ENCODE measurements around the gene ADGRG3. TPM values are rescaled to one million over a fixed set of nuclear protein-coding genes. Genes with fewer than 3 reads are reported as not detected.

Gene ADGRG3
- total and polyA plus RNA-seq, 2 experiments from 2014 or later: not detected

DNA sequence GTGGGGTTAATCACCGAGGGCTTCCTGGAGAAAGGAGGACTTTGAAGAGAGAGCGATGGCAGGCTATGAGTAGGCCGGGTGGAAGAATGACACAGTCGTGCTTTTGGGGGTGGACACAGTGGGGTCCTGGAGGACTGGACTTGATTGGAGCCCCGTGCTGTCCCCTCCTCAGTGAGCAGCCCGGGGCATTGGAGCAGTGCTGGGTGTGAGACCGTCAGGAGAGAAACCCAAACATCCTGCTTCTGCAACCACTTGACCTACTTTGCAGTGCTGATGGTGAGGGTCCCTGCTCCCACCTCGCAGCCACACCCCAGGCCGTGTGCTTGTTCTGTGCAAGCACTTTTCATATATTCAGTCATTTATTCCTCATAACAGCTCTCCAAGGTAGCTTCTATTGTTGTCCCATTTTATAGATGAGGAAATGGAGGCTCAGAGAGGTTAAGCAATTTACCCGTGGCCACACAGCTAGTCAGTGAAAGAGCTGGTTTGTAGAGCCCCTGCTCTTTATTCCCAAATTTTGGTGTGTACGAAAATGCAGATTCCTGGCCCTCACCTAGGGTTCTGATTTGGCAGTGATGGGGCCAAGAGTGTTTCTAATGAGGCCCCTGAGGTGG is 11.7 kb upstream of the ADGRG3 start:
- H3K36me3 Mint-ChIP-seq (ENCODE audit: low read depth): no peaks in the 10 kb centered on the region
- no peak for ATAC-seq
- no peaks in the 10 kb centered on the region for H3K4me1 ChIP-seq (ENCODE audit: insufficient read depth)
- H3K4me3 Mint-ChIP-seq: no peak overlapping the region
- no peaks in the 10 kb centered on the region for H4K20me1 ChIP-seq (replicated peaks; ENCODE audit: insufficient read depth)
- no peak overlapping the region for H3K27ac ChIP-seq (ENCODE audit: low read depth)
- H3K27ac Mint-ChIP-seq: no peak overlapping the region
- TF ChIP-seq JUNB (IDR thresholded peaks at IDR 0.05; ENCODE audit: unreplicated experiment) (no peak), NANOG (IDR thresholded peaks at IDR 0.05; ENCODE audit: borderline replicate concordance) (no peak), ZNF331 (CRISPR knock-in tag; IDR thresholded peaks at IDR 0.05; ENCODE audit: low read depth) (no peak), ZNF114 (CRISPR knock-in tag; IDR thresholded peaks at IDR 0.05) (no peak), POLR2AphosphoS5 (IDR thresholded peaks at IDR 0.05; ENCODE audit: low read depth) (no peak), EZH2 (IDR thresholded peaks at IDR 0.05; ENCODE audit: low read depth, unreplicated experiment) (no peak), EZH2phosphoT487 (IDR thresholded peaks at IDR 0.05; ENCODE audit: unreplicated experiment) (no peak)
- TF ChIP-seq, protein P1, sequence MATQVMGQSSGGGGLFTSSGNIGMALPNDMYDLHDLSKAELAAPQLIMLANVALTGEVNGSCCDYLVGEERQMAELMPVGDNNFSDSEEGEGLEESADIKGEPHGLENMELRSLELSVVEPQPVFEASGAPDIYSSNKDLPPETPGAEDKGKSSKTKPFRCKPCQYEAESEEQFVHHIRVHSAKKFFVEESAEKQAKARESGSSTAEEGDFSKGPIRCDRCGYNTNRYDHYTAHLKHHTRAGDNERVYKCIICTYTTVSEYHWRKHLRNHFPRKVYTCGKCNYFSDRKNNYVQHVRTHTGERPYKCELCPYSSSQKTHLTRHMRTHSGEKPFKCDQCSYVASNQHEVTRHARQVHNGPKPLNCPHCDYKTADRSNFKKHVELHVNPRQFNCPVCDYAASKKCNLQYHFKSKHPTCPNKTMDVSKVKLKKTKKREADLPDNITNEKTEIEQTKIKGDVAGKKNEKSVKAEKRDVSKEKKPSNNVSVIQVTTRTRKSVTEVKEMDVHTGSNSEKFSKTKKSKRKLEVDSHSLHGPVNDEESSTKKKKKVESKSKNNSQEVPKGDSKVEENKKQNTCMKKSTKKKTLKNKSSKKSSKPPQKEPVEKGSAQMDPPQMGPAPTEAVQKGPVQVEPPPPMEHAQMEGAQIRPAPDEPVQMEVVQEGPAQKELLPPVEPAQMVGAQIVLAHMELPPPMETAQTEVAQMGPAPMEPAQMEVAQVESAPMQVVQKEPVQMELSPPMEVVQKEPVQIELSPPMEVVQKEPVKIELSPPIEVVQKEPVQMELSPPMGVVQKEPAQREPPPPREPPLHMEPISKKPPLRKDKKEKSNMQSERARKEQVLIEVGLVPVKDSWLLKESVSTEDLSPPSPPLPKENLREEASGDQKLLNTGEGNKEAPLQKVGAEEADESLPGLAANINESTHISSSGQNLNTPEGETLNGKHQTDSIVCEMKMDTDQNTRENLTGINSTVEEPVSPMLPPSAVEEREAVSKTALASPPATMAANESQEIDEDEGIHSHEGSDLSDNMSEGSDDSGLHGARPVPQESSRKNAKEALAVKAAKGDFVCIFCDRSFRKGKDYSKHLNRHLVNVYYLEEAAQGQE (IDR thresholded peaks at IDR 0.05; ENCODE audit: unreplicated experiment): no peak
- TF ChIP-seq, protein P2, sequence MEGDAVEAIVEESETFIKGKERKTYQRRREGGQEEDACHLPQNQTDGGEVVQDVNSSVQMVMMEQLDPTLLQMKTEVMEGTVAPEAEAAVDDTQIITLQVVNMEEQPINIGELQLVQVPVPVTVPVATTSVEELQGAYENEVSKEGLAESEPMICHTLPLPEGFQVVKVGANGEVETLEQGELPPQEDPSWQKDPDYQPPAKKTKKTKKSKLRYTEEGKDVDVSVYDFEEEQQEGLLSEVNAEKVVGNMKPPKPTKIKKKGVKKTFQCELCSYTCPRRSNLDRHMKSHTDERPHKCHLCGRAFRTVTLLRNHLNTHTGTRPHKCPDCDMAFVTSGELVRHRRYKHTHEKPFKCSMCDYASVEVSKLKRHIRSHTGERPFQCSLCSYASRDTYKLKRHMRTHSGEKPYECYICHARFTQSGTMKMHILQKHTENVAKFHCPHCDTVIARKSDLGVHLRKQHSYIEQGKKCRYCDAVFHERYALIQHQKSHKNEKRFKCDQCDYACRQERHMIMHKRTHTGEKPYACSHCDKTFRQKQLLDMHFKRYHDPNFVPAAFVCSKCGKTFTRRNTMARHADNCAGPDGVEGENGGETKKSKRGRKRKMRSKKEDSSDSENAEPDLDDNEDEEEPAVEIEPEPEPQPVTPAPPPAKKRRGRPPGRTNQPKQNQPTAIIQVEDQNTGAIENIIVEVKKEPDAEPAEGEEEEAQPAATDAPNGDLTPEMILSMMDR (conservative IDR thresholded peaks at IDR 0.05; ENCODE audit: low read depth in 2 of 2): no peak
- TF ChIP-seq, protein P3, sequence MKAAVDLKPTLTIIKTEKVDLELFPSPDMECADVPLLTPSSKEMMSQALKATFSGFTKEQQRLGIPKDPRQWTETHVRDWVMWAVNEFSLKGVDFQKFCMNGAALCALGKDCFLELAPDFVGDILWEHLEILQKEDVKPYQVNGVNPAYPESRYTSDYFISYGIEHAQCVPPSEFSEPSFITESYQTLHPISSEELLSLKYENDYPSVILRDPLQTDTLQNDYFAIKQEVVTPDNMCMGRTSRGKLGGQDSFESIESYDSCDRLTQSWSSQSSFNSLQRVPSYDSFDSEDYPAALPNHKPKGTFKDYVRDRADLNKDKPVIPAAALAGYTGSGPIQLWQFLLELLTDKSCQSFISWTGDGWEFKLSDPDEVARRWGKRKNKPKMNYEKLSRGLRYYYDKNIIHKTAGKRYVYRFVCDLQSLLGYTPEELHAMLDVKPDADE (IDR thresholded peaks at IDR 0.05): no peak
- no peaks in the 10 kb centered on the region for H3K9me2 ChIP-seq (ENCODE audit: insufficient read depth)
- no peaks in the 10 kb centered on the region for H3F3A ChIP-seq (replicated peaks; ENCODE audit: low read depth)
- no peaks in the 10 kb centered on the region for H3K36me3 ChIP-seq (ENCODE audit: insufficient read depth)
- peaks cover 7% of the 10 kb centered on the region for H3K27me3 Mint-ChIP-seq (ENCODE audit: insufficient read depth, low read depth, poor library complexity)
- H3K9me3 Mint-ChIP-seq: no peaks in the 10 kb centered on the region
- no peak overlapping the region for H3K4me2 ChIP-seq
- no peak for DNase-seq (ENCODE audit: low spot score)
- H3K27me3 ChIP-seq (ENCODE audit: insufficient read depth): no peaks in the 10 kb centered on the region
- no peak overlapping the region for H3K4me3 ChIP-seq
- H3K79me2 ChIP-seq (replicated peaks; ENCODE audit: insufficient read depth): no peaks in the 10 kb centered on the region
- no peak overlapping the region for H2AFZ ChIP-seq
- no peaks in the 10 kb centered on the region for H3K4me1 Mint-ChIP-seq

Data from GM23338 (cell line).